HG03280 (cell line): ENCODE results near the gene STK32C.

Experiments
- ATAC-seq: cut with Tn5 transposase; IDR thresholded peaks from one replicate; pipeline ENCODE4 v1.9.1; 2021; ENCODE audit warnings: mild to moderate bottlenecking, moderate library complexity; ENCODE audit not compliant: unreplicated experiment

The STK32C gene

GRCh38 chr10:132202070-132202970, 105.4 kb downstream of the STK32C start:
- ATAC-seq: no peak

- ATAC-seq: no peak
These were observed 106.4 kb downstream of the STK32C start for GRCh38 chr10:132201111-132201969.

GRCh38 chr10:132200344-132201110, 107.2 kb downstream of the STK32C start:
- no peak for ATAC-seq

- no peak for ATAC-seq
These were observed 107.9 kb downstream of the STK32C start for GRCh38 chr10:132199854-132200311.

GRCh38 chr10:132199268-132199853, 108.4 kb downstream of the STK32C start:
- no peak for ATAC-seq

- no peak for ATAC-seq
These were observed 109.2 kb downstream of the STK32C start for GRCh38 chr10:132198381-132199181.

- ATAC-seq: no peak
These were observed 109.7 kb downstream of the STK32C start for GRCh38 chr10:132198068-132198370.

- ATAC-seq: no peak
These were observed 110.3 kb downstream of the STK32C start for GRCh38 chr10:132197271-132198067.

GRCh38 chr10:132196178-132197113, 111.3 kb downstream of the STK32C start:
- no peak for ATAC-seq

GRCh38 chr10:132195366-132196075, 112.2 kb downstream of the STK32C start:
- ATAC-seq: no peak

GRCh38 chr10:132194726-132195125, 113.0 kb downstream of the STK32C start:
- ATAC-seq: no peak

- no peak for ATAC-seq
These were observed 113.7 kb downstream of the STK32C start for GRCh38 chr10:132193907-132194552.

- ATAC-seq: no peak
These were observed 114.6 kb downstream of the STK32C start for GRCh38 chr10:132192991-132193665.

GRCh38 chr10:132192076-132192975, 115.4 kb downstream of the STK32C start:
- no peak for ATAC-seq

GRCh38 chr10:132189810-132190422, 117.8 kb downstream of the STK32C start:
- ATAC-seq: no peak
